Gastroesophageal sphincter (tissue), 4 donors: ENCODE data around the gene LRRFIP2. TPM values are rescaled to one million over a fixed set of nuclear protein-coding genes. Genes with fewer than 3 reads are reported as not detected.

Experiments
- ATAC-seq: fragments of 150-250 bp; one replicate; pipeline ENCODE4 v1.9.1; 2016; ENCODE audit warnings: mild to moderate bottlenecking, moderate library complexity
- H3K27ac ChIP-seq, 4 donors: fragments of 200-600 bp; sonication (generic) in 3 of 4; 1 replicate in 3 of 4; 2 replicates in 1 of 4; pipeline ENCODE4 v1.5.1; 2016 to 2019
- H3K27me3 ChIP-seq: fragments of 200-600 bp; sonication (generic); one replicate; pipeline ENCODE4 v1.5.1; 2019
- H3K36me3 ChIP-seq, 2 donors: fragments of 200-600 bp; sonication (generic); one replicate each; pipeline ENCODE4 v1.5.1; 2019; ENCODE audit warnings: control low read depth in 1 of 2
- H3K4me1 ChIP-seq, 3 donors: fragments of 200-600 bp; sonication (generic); 1 replicate in 2 of 3; 2 replicates in 1 of 3; pipeline ENCODE4 v1.5.1; 2016 to 2019; ENCODE audit warnings: control low read depth in 2 of 3
- H3K4me3 ChIP-seq, 2 donors: fragments of 200-600 bp; sonication (generic); one replicate each; pipeline ENCODE4 v1.5.1; 2019; ENCODE audit warnings: mild to moderate bottlenecking in 1 of 2, moderate library complexity in 1 of 2
- H3K9me3 ChIP-seq, 3 donors: fragments of 200-600 bp; sonication (generic); one replicate each; pipeline ENCODE4 v1.5.1; 2017 to 2019; ENCODE audit warnings: control low read depth in 2 of 3
- CTCF ChIP-seq, 4 experiments: fragments of 200-600 bp in 2 of 4; fragments of 450-650 bp in 2 of 4; sonication (generic) in 1 of 4; IDR thresholded peaks; one replicate each; pipeline ENCODE4 v1.5.1; 2017 to 2019; ENCODE audit warnings: antibody characterized with exemption in 4 of 4, mild to moderate bottlenecking in 2 of 4, moderate library complexity in 2 of 4
- EP300 ChIP-seq: sonication (generic); formaldehyde crosslinking; IDR thresholded peaks from one replicate; pipeline ENCODE4 v1.6.1; 2017; ENCODE audit warnings: antibody characterized with exemption, mild to moderate bottlenecking
- POLR2A ChIP-seq, 2 donors: fragments of 450-650 bp; IDR thresholded peaks; one replicate each; pipeline ENCODE4 v1.6.1; 2017; ENCODE audit warnings: antibody characterized with exemption in 2 of 2, mild to moderate bottlenecking in 2 of 2, moderate library complexity in 1 of 2
- POLR2AphosphoS5 ChIP-seq: sonication (generic); formaldehyde crosslinking; IDR thresholded peaks from one replicate; pipeline ENCODE4 v1.6.1; 2017; ENCODE audit warnings: antibody characterized with exemption
- WGBS, 2 donors: methylation state at CpG; one replicate each; pipeline ENCODE4 v1.1.5; 2018; ENCODE audit warnings: low coverage in 1 of 2; 5-methylcytosine and 5-hydroxymethylcytosine counted together
- total RNA-seq, 4 donors: library from RNA; depleted of rRNA; stranded (reverse); fragments of >200 nt; gene quantifications; one replicate each; pipeline ENCODE4 v1.1.0, GENCODE V29; 2016

The LRRFIP2 gene
- total RNA-seq, 4 donors from 2014 or later: 79.4 to 123 (median 88.4) TPM

DNA sequence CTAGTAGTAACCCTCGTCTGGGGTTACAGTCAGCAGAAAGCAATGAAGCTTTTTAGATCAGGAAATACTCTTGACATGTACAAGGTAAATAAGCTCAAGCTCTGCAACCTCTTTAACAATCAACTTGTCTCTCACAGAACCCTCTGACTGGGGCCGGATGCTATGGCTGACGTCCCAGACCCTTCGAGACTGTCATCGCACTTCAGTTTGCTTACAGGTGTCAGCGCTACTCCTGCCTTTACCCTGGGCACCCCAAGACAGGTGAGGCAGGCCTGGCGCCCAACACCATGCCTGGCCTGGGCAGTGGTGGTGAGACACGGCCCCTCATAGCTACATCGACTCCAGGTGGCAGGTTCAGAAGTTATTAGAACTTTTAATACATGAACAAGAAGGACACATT is 30.6 kb downstream of the LRRFIP2 start:
- 100% methylated on average over 2 to 4 of the region's 9 CpGs for WGBS, 2 donors
- Histone ChIP-seq H3K4me3 (no peak overlapping the region), H3K27me3 (no peaks in the 10 kb centered on the region), H3K4me1 (peaks cover 11 to 65% (median 13%) of the 10 kb centered on the region in 3 donors), H3K27ac (no peak overlapping the region), H3K9me3 (no peaks in the 10 kb centered on the region), H3K36me3 (peaks cover 0 to 40% of the 10 kb centered on the region in 2 donors)
- no peak for ATAC-seq
- no peak for TF ChIP-seq CTCF (IDR thresholded peaks at IDR 0.05)
- TF ChIP-seq POLR2A (IDR thresholded peaks at IDR 0.05): no peak
- TF ChIP-seq EP300: no peak
- TF ChIP-seq POLR2AphosphoS5: no peak

- no peak overlapping the region for H3K27ac ChIP-seq
- peaks cover 11 to 62% (median 13%) of the 10 kb centered on the region in 3 donors for H3K4me1 ChIP-seq
- no peak for ATAC-seq
- WGBS, 2 donors: 79 to 95% methylated on average over 2 to 3 of the region's 3 CpGs
- no peak for TF ChIP-seq POLR2AphosphoS5
- no peak for TF ChIP-seq POLR2A (IDR thresholded peaks at IDR 0.05)
- TF ChIP-seq CTCF (IDR thresholded peaks at IDR 0.05): no peak
- no peak for TF ChIP-seq EP300
- H3K9me3 ChIP-seq: no peaks in the 10 kb centered on the region
- H3K27me3 ChIP-seq: no peaks in the 10 kb centered on the region
- H3K4me3 ChIP-seq: no peak overlapping the region
- H3K36me3 ChIP-seq: peaks cover 0 to 28% of the 10 kb centered on the region in 2 donors
Measured at GRCh38 chr3:37141676-37142075, 32.7 kb downstream of the LRRFIP2 start.

- ATAC-seq: no peak
- Histone ChIP-seq H3K27me3 (no peaks in the 10 kb centered on the region), H3K4me3 (no peak overlapping the region), H3K4me1 (peaks cover 11 to 58% (median 13%) of the 10 kb centered on the region in 3 donors), H3K9me3 (no peaks in the 10 kb centered on the region), H3K27ac (no peak overlapping the region), H3K36me3 (peaks cover 0 to 25% of the 10 kb centered on the region in 2 donors)
- WGBS, 2 donors: 100% methylated on average over 1 to 2 of the region's 3 CpGs
- no peak for TF ChIP-seq EP300
- TF ChIP-seq POLR2AphosphoS5: no peak
- TF ChIP-seq POLR2A (IDR thresholded peaks at IDR 0.05): no peak
- no peak for TF ChIP-seq CTCF (IDR thresholded peaks at IDR 0.05)
Measured at GRCh38 chr3:37140899-37141541, 33.4 kb downstream of the LRRFIP2 start.

GRCh38 chr3:37139567-37140052 is 34.8 kb downstream of the LRRFIP2 start:
- Histone ChIP-seq H3K27me3 (no peaks in the 10 kb centered on the region), H3K4me1 (peaks cover 2 to 44% (median 3%) of the 10 kb centered on the region in 3 donors), H3K36me3 (peaks cover 0 to 25% of the 10 kb centered on the region in 2 donors), H3K9me3 (no peaks in the 10 kb centered on the region), H3K27ac (no peak overlapping the region), H3K4me3 (no peak overlapping the region)
- TF ChIP-seq CTCF (IDR thresholded peaks at IDR 0.05): no peak
- no peak for TF ChIP-seq EP300
- TF ChIP-seq POLR2AphosphoS5: no peak
- no peak for TF ChIP-seq POLR2A (IDR thresholded peaks at IDR 0.05)
- ATAC-seq: no peak
- WGBS, 2 donors: 83 to 89% methylated on average over 1 of the region's 1 CpG

DNA sequence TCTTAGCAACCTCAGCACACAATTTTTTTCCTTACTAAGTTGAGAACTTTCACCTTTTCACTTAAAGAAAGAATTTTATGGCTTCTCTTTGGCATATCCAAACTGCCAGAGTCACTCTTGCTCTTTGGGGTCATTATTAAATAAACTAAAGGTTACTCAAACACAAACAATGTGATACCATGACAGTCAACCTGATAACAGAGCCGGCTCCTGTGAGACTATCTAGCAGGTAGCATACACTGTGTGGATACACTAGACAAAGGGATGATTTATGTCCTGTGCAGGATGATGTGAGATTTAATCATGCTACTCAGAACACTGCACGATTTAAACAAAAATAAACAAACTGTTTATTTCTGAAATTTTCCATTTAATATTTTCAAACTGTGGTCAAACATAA is 35.6 kb downstream of the LRRFIP2 start:
- H3K27ac ChIP-seq: no peak overlapping the region
- peaks cover 0 to 36% (median 0%) of the 10 kb centered on the region in 3 donors for H3K4me1 ChIP-seq
- 7 to 9% methylated on average over 1 to 2 of the region's 2 CpGs for WGBS, 2 donors
- H3K4me3 ChIP-seq: no peak overlapping the region
- no peaks in the 10 kb centered on the region for H3K9me3 ChIP-seq
- peaks cover 0 to 25% of the 10 kb centered on the region in 2 donors for H3K36me3 ChIP-seq
- H3K27me3 ChIP-seq: no peaks in the 10 kb centered on the region
- no peak for TF ChIP-seq EP300
- no peak for TF ChIP-seq POLR2AphosphoS5
- TF ChIP-seq POLR2A (IDR thresholded peaks at IDR 0.05): no peak
- no peak for TF ChIP-seq CTCF (IDR thresholded peaks at IDR 0.05)
- ATAC-seq: no peak
